NCI-H748 (cell line): ENCODE measurements around the gene DIO3.

ENCODE experiments used
- DNase-seq: peaks from one replicate; lab custom pipeline; 2025; ENCODE audit not compliant: unreplicated experiment; lab: John Stamatoyannopoulos, UW

Gene DIO3

GRCh38 chr14:101595887-101596721, 34.8 kb downstream of the DIO3 start:
- DNase-seq = peak; percentile 11

GRCh38 chr14:101596742-101597141, 35.4 kb downstream of the DIO3 start:
- DNase-seq = no peak

GRCh38 chr14:101598159-101598558, 36.9 kb downstream of the DIO3 start:
- DNase-seq = no peak

GRCh38 chr14:101598571-101599233, 37.4 kb downstream of the DIO3 start:
- no peak for DNase-seq

GRCh38 chr14:101599234-101599885, 38.1 kb downstream of the DIO3 start:
- no peak for DNase-seq

GRCh38 chr14:101600336-101600890, 39.1 kb downstream of the DIO3 start:
- no peak for DNase-seq

DNA sequence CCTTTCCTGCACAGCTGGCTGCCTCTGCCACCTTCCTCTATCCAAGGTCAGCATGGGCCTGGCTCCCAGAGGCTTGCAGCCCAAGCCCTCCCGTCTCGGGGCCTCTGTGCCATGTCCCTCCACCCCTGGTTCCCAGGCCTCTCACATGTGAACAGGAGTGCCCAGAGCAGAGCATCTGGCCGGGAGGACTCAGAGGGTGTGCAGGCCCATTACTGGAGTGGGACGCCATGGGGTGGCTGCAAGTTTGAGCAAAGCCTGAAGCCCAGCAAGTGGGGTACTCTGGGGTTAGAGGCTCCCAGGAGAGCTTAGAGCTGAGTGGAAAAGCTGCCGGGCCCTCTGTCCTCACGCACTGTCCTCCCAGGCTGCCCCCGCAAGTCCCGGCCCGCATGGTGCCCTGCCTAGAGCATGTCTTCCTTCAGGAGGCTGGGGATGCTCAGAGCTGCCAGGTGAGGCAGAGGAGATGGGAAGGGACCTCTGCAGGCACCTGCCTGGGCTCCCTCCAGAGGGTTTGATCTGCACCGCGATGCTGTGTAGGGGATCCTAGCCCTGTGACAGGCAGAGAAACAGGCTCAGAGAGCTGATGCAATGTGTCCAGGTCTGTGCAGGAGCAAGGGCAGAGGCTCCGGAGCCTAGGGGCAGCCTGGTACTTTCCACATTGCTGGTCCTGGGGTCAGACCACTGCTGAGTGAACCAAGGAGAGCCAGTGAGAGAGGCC, 39.8 kb downstream of the DIO3 start:
- no peak for DNase-seq

DNA sequence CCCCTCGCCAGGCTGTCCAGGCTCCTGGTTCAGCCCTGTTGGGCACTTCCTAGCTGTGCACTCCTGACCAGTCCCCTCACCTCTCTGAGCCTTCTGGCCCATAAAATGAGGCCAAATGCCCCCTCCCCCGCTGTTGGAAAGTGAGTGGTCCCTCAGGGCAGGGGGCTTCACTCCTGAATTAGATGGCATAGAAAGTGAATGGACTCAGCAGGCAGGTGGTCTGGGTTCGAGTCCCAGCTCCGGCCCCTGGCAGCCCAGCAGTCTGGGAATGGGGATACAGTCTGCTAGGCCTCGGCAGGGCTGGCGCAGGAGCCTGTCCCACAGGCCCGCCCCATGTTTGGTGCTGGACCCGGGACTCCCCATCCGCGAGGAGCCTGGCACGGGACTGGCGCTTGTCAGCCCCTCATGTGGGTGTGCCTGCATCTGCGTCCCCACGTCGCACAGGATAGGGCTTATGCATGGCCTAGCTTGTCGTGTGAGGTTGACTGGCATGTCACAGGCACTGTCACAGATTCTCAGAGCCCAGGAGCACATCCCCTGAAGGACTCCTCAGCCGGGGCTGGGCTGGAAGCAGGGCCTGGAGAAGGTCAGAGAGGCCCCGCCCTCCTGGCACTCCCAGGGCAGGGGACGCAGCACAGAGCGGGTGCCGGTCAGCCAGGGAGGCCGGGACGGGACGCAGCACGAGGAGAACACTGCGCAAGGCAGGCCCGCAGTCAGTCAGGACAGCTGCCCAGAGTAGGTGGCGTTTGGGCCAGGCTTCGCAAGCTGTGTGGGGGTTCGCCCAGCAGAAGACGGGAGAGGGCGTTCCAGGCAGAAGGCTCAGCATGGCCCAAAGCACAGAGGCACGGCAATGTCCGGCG, 40.5 kb downstream of the DIO3 start:
- no peak for DNase-seq

GRCh38 chr14:101602466-101602840, 41.2 kb downstream of the DIO3 start:
- DNase-seq = no peak

GRCh38 chr14:101603096-101603495, 41.8 kb downstream of the DIO3 start:
- DNase-seq = no peak

GRCh38 chr14:101604228-101604934, 43.1 kb downstream of the DIO3 start:
- DNase-seq = no peak

GRCh38 chr14:101604935-101605780, 43.9 kb downstream of the DIO3 start:
- DNase-seq = no peak

DNA sequence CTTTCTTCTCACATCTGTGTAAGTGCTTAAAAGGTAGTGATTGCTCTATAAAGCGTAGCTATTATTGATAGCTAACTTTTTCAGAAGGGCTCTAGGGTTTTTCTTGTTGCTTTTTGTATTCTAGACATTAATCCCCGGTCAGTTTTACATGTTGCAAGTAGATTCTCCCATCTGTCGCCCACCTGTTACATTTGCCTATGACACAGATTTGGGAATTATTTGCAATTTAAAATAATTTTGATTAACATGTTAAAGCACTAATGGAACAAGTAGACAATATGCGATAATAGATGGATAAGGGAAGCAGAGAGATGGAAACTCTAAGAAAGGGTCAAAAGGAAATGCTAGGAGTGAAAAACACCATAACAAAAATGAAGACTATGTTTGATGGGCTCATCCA, 44.5 kb downstream of the DIO3 start:
- DNase-seq = no peak
